KMS-11 (cell line): ENCODE data around the gene KRTCAP2.
"Not testable (repeated sequence)": the region's sequence is repeated elsewhere in the genome, so short reads cannot be mapped to it uniquely, and the experiment has no call there.

ENCODE experiments used
- H2AFZ ChIP-seq: fragments of 200-600 bp; sonication (generic); 2 replicates; pipeline ENCODE4 v1.6.1; 2016; ENCODE audit warnings: antibody characterized with exemption, mixed run types, low read depth
- H3K27ac ChIP-seq: fragments of 200-600 bp; sonication (generic); 2 replicates; pipeline ENCODE4 v1.6.1; 2016; ENCODE audit warnings: mild to moderate bottlenecking, mixed run types
- H3K27me3 ChIP-seq: fragments of 200-600 bp; sonication (generic); 2 replicates; pipeline ENCODE4 v1.6.1; 2017; ENCODE audit warnings: mild to moderate bottlenecking, low read depth, mixed run types, moderate library complexity; ENCODE audit not compliant: insufficient read depth
- H3K36me3 ChIP-seq: fragments of 200-600 bp; sonication (generic); 2 replicates; pipeline ENCODE4 v1.6.1; 2017; ENCODE audit warnings: mild to moderate bottlenecking, mixed run types; ENCODE audit not compliant: insufficient read depth
- H3K4me1 ChIP-seq: fragments of 200-600 bp; sonication (generic); 2 replicates; pipeline ENCODE4 v1.6.1; 2016; ENCODE audit warnings: mild to moderate bottlenecking, low read depth, mixed run types; ENCODE audit not compliant: poor library complexity, severe bottlenecking
- H3K4me2 ChIP-seq: fragments of 200-600 bp; sonication (generic); 2 replicates; pipeline ENCODE4 v1.7.0; 2016; ENCODE audit warnings: mild to moderate bottlenecking, mixed run types
- H3K4me3 ChIP-seq: fragments of 200-600 bp; sonication (generic); IDR thresholded peaks from 2 replicates; pipeline ENCODE4 v1.6.1; 2017; ENCODE audit warnings: low read depth, low read length, mixed read lengths; ENCODE audit not compliant: insufficient read depth
- H3K79me2 ChIP-seq: fragments of 200-600 bp; sonication (generic); 2 replicates; pipeline ENCODE4 v1.6.1; 2016; ENCODE audit warnings: low read depth, mixed run types; ENCODE audit not compliant: insufficient read depth
- H3K9ac ChIP-seq: fragments of 200-600 bp; sonication (generic); 2 replicates; pipeline ENCODE4 v1.6.1; 2016; ENCODE audit warnings: mild to moderate bottlenecking, mixed run types
- H4K20me1 ChIP-seq: fragments of 200-600 bp; sonication (generic); 2 replicates; pipeline ENCODE4 v1.6.1; 2016; ENCODE audit warnings: mild to moderate bottlenecking, mixed run types; ENCODE audit not compliant: insufficient read depth
- TF ChIP-seq, protein P1 (sequence below): fragments of 200-600 bp; sonication (generic); conservative IDR thresholded peaks from 2 replicates; pipeline ENCODE4 v1.6.1; 2017; ENCODE audit warnings: low read depth, mild to moderate bottlenecking, antibody characterized with exemption, low read length, moderate library complexity, mixed read lengths

The KRTCAP2 gene

DNA sequence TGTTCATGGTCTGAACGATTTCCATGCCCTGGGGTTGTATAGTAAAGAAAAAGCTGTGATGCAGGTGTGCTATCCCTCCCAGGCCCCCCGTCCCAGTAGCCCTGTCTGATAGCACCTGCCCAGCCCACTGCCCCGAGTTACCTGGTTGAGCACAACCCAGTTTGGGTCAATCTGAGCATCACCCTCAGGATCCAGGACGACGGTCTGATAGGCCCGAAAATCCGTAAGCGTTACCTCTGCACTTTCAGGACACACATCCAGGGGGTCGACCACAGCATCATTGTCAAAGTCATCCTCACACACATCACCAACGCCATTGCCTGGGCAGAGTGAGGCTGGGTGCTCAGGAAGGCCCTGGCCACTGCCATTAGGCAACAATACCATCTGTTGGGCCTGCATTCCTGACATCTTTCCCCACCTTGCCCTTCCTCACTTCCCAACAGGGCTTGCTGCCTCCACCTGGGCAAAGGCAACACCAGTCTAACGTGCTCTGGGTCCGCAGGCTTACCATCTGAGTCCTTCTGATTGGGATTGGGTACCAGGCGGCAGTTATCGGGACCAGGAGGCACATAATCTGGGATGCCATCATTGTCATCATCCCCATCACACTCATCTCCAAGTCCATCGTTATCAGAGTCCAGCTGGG, 24.9 kb upstream of the KRTCAP2 start:
- H3K4me3 ChIP-seq = no peak overlapping the region
- no peak overlapping the region for H3K9ac ChIP-seq
- no peak overlapping the region for H3K4me2 ChIP-seq
- 0 out of 2 replicates have a peak, but pooled peaks cover 4% of the 10 kb centered on the region for H3K27me3 ChIP-seq
- H4K20me1 ChIP-seq = no peaks in the 10 kb centered on the region
- no peak overlapping the region for H3K27ac ChIP-seq
- no peaks in the 10 kb centered on the region for H3K36me3 ChIP-seq
- H2AFZ ChIP-seq = no peak overlapping the region
- H3K4me1 ChIP-seq = peaks cover 19% of the 10 kb centered on the region
- TF ChIP-seq, protein P1, sequence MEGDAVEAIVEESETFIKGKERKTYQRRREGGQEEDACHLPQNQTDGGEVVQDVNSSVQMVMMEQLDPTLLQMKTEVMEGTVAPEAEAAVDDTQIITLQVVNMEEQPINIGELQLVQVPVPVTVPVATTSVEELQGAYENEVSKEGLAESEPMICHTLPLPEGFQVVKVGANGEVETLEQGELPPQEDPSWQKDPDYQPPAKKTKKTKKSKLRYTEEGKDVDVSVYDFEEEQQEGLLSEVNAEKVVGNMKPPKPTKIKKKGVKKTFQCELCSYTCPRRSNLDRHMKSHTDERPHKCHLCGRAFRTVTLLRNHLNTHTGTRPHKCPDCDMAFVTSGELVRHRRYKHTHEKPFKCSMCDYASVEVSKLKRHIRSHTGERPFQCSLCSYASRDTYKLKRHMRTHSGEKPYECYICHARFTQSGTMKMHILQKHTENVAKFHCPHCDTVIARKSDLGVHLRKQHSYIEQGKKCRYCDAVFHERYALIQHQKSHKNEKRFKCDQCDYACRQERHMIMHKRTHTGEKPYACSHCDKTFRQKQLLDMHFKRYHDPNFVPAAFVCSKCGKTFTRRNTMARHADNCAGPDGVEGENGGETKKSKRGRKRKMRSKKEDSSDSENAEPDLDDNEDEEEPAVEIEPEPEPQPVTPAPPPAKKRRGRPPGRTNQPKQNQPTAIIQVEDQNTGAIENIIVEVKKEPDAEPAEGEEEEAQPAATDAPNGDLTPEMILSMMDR = no peak
- no peaks in the 10 kb centered on the region for H3K79me2 ChIP-seq

DNA sequence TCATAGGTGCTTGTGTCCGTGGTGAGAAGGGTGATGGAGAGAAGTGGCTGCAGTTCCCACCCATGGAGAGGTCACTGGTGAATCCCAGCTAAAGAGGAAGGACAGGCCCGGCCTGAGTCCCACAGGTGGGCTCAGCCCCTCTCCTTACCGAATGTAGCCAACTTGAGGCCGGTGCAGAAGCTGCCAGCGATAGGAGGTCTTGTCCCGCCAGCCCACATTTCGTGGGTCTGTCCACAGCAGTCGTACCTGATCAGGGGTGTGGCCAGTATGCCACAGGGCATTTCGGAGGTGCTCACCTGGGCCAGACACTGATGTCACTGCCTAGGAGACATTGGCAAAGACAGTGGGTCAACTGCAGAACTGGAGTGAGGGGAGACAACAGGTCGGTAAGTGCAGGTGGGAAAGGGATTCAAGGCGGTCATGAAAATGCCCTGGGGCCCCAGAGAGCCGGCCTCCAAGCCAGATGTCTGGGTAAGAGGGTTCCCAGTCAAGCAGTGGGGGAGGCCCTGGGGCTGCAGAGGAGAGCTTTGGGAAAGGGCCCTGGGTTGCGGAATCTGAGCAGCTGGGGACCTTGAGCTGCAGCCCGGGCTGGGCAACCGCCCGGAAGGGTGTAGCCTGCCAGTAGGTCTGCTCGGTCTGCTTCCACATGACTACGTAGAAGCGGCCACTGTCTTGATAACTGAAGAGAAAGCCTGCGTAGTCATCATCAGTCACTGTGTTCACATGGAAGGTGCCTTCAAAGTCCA, 24.0 kb upstream of the KRTCAP2 start:
- no peak overlapping the region for H2AFZ ChIP-seq
- no peak overlapping the region for H3K9ac ChIP-seq
- H3K27me3 ChIP-seq = 0 out of 2 replicates have a peak, but pooled peaks cover 4% of the 10 kb centered on the region
- no peak overlapping the region for H3K4me2 ChIP-seq
- no peaks in the 10 kb centered on the region for H4K20me1 ChIP-seq
- H3K4me3 ChIP-seq = no peak overlapping the region
- no peaks in the 10 kb centered on the region for H3K79me2 ChIP-seq
- no peaks in the 10 kb centered on the region for H3K36me3 ChIP-seq
- TF ChIP-seq, protein P1 = no peak
- peaks cover 26% of the 10 kb centered on the region for H3K4me1 ChIP-seq
- H3K27ac ChIP-seq = no peak overlapping the region

DNA sequence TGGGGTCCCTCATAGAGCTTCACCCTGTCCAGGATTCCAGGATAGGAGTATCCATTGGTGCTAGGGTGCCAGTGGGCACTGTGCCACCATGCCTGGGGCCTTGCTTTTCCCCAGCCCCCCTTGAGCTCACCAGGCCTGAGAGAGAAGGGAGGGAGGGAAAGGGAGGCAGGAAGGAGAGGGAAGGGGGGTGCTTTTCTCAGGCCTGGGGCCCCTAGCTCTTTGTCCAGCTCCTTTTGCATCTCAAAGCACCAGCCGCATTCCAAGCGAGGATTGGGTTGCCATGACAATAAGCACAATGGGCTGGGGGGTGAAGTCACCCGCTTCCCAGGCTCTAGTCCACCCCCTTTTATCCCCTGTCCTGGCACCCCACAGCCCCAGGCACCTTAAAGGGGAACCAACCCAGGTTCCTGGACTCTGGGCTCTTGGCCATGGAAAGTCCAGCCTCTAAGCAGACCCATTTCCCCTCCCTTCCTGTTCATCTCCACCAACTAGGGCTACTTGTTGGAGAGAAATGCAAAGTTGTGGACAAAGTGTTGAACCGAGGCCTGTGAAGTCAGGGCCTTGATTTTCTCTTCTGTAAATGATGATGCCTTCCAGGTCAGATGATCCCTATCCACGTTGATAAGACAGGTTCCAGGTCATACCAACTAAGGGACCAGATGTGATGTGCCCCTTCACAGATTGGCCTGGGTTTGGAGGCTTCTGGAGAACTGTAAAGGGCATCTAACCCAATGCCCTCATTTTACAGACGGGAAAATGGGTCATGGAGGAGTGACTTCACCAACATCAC, 23.2 kb upstream of the KRTCAP2 start:
- no peak overlapping the region for H2AFZ ChIP-seq
- no peak overlapping the region for H3K27ac ChIP-seq
- no peaks in the 10 kb centered on the region for H3K79me2 ChIP-seq
- no peaks in the 10 kb centered on the region for H3K36me3 ChIP-seq
- TF ChIP-seq, protein P1 = no peak
- no peaks in the 10 kb centered on the region for H4K20me1 ChIP-seq
- no peak overlapping the region for H3K9ac ChIP-seq
- H3K4me3 ChIP-seq = no peak overlapping the region
- peaks cover 26% of the 10 kb centered on the region for H3K4me1 ChIP-seq
- peak overlapping the region; percentile 95 for H3K4me2 ChIP-seq
- 0 out of 2 replicates have a peak, but pooled peaks cover 4% of the 10 kb centered on the region for H3K27me3 ChIP-seq

DNA sequence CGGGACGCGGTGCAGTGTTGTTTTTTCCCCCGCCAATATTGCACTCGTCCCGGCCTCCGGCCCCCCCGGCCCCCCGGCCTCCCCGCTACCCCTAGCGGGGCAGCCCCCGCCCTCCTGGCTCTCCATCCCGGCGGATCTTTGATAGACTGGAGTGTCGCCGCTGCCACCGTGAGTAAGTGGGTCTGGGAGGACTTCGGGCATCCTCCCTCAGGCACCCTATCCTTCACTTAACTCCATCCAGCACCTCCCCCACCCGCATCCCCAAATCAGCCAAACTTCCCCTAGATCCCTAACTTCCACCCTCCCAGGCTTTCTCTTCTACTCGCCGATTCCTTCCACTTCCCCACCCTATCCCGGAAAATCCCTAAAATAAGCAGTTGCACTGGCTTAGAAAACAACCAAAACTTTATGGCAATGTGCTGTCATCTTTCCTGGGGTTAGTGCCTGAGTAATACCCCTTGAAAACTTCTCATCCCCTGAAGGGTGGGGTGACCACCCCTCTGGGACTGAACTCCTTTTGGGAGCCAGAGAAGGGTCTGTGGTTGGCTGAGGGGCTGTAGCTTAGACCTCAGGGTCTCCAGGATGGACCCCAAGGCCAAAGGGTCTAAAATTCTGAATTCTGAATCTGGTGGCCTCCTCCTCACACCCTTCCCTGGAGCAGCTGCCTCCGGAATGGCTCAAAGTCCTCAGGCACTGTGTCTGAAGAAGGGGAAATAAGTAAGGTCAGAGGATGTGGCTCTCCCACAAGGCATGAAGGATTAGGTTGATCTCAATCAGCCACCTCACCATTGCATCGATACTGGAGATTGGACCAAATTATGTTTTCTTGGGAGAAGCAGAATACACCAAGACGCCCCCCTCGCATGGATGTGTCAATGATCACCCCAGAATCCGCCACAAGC, 22.3 kb upstream of the KRTCAP2 start:
- Histone ChIP-seq H4K20me1 (no peaks in the 10 kb centered on the region), H3K9ac (peak overlapping the region; percentile 89; the same call in 1 of the 2 replicates), H3K27ac (no peak overlapping the region; the same call in 1 of the 2 replicates), H3K36me3 (no peaks in the 10 kb centered on the region), H3K27me3 (0 out of 2 replicates have a peak, but pooled peaks cover 4% of the 10 kb centered on the region), H3K79me2 (no peaks in the 10 kb centered on the region), H2AFZ (peak overlapping the region; percentile 93; the same call in 1 of the 2 replicates), H3K4me2 (peak overlapping the region; percentile 95), H3K4me1 (peaks cover 26% of the 10 kb centered on the region), H3K4me3 (no peak overlapping the region)
- TF ChIP-seq, protein P1 = no peak

DNA sequence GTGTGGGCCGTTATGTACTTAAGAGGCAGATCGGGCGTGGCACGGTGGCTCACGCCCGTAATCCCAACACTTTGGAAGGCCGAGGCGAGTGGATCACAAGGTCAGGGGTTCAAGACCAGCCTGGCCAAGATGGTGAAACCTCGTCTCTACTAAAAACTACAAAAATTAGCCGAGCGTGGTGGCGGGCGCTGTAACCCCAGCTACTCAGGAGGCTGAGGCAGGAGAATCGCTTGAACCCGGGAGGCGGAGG, 20.8 kb upstream of the KRTCAP2 start:
- not testable (repeated sequence) for H3K79me2 ChIP-seq, H3K27me3 ChIP-seq, H4K20me1 ChIP-seq, H3K36me3 ChIP-seq
- peak overlapping the region; percentile 95 for H3K4me2 ChIP-seq
- H3K4me1 ChIP-seq = peaks cover 26% of the 10 kb centered on the region
- H3K9ac ChIP-seq = peak overlapping the region; percentile 89
- peak overlapping the region; percentile 98 for H3K4me3 ChIP-seq
- peak overlapping the region; percentile 82 for H3K27ac ChIP-seq
- H2AFZ ChIP-seq = peak overlapping the region; percentile 93
